BJ (cell line): ENCODE data around the gene LYVE1. TPM values are rescaled to one million over a fixed set of nuclear protein-coding genes. Genes with fewer than 3 reads are reported as not detected.
A peak's percentile ranks its signal among the peaks of the same experiment; 100 is the strongest.

Experiments
- CTCF ChIA-PET: fragments of 350-600 bp; formaldehyde crosslinking; extraction: SDS; loops from one replicate; lab custom pipeline; 2021; ENCODE audit warnings: antibody characterized with exemption, inconsistent platforms; lab: Yijun Ruan, JAX
- POLR2A ChIA-PET: fragments of 300-600 bp; sonication (Branson Sonifier 250); formaldehyde crosslinking; extraction: SDS; loops from one replicate; lab custom pipeline; 2021; ENCODE audit warnings: antibody characterized with exemption; lab: Charles Lee
- DNase-seq: peaks from one replicate; pipeline ENCODE4 v3.0.0-alpha.2; 2011; ENCODE audit warnings: low read depth
- H3K27me3 ChIP-seq: 2 replicates; pipeline ENCODE4 v1.6.0; 2011; ENCODE audit warnings: low read length; ENCODE audit not compliant: control insufficient read depth, insufficient read depth
- H3K36me3 ChIP-seq: 2 replicates; pipeline ENCODE4 v1.5.1; 2011; ENCODE audit warnings: low read length; ENCODE audit not compliant: control insufficient read depth, insufficient read depth
- H3K4me3 ChIP-seq: 2 replicates; pipeline ENCODE4 v1.5.1; 2011; ENCODE audit warnings: low read depth, mild to moderate bottlenecking, control low read depth, low read length
- polyA plus RNA-seq: library from polyadenylated mRNA; depleted of rRNA; stranded (reverse); fragments of >200 nt; gene quantifications from 2 replicates; pipeline ENCODE4 v1.2.3, GENCODE V29; 2011
- TF ChIP-seq, protein P1 (sequence below): IDR thresholded peaks from 2 replicates; pipeline ENCODE4 v1.5.1; 2011; ENCODE audit warnings: low read depth, mild to moderate bottlenecking, control low read depth, inconsistent platforms, low read length, moderate library complexity; ENCODE audit not compliant: insufficient read depth

LYVE1 gene
- polyA plus RNA-seq, 1 experiment, result 0.15 TPM

DNA sequence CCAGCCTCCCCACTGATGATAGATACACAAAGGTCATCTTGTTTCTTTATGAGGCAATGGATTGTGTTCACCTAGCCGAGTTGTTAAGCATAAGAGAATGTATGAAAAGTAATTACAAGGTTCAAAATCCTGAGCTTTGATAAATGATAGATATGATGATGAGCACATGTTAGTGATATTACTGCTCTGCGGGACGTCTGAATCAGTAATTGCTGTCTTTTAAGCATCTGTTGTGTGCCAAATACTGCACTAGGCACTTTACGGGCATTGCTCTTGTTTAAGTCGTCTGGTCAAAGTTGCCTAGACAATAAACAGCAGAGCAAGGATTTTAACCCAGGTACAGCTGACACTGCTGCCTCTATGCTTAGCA, 26.9 kb downstream of the LYVE1 start:
- DNase-seq, result no peak
- TF ChIP-seq, protein P1, sequence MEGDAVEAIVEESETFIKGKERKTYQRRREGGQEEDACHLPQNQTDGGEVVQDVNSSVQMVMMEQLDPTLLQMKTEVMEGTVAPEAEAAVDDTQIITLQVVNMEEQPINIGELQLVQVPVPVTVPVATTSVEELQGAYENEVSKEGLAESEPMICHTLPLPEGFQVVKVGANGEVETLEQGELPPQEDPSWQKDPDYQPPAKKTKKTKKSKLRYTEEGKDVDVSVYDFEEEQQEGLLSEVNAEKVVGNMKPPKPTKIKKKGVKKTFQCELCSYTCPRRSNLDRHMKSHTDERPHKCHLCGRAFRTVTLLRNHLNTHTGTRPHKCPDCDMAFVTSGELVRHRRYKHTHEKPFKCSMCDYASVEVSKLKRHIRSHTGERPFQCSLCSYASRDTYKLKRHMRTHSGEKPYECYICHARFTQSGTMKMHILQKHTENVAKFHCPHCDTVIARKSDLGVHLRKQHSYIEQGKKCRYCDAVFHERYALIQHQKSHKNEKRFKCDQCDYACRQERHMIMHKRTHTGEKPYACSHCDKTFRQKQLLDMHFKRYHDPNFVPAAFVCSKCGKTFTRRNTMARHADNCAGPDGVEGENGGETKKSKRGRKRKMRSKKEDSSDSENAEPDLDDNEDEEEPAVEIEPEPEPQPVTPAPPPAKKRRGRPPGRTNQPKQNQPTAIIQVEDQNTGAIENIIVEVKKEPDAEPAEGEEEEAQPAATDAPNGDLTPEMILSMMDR, result no peak
- POLR2A ChIA-PET, result no interaction called here
- no peaks in the 10 kb centered on the region for H3K27me3 ChIP-seq
- H3K4me3 ChIP-seq, result peak overlapping the region; percentile 79
- no peaks in the 10 kb centered on the region for H3K36me3 ChIP-seq
- CTCF ChIA-PET, result interaction anchor here (0.6 to 3.3 kb wide), 31 partner anchors 8 to 196 kb away, joined by 3 to 20 read pairs (median 4); no protein-coding TSS in a partner anchor

DNA sequence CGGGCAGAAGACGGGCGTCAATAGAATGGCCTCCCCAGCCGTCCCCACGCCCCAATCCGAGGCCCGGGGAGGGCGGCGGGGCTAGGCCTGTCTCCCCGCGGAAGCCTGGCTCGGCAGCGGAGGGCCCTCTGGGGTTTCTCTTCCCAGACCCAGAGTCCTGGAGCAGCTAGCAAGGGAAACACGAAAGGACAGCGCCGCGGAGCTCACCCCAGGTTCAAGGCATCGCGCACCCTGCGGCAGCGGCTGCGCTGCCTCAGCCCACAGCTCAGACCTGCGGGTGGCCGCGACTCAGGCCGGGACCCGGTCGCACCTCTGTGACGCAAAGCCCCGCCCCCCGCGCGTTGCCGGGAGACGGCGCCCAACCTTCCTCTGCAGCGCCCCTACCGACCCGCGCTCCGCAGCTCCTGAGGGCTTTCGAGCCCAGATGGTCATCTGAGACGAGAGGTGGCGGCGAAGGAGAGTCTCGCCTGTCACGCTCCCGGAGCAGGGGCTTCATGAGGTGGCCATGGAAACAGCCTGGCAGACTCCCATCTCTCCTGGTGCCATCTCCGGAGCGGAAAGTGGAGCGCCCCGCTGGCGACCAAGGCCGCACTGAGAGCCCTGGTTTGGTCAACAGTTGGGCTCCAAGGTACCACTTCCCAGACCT, 27.4 kb downstream of the LYVE1 start, which contains the start of gene RNF141:
TSS of gene RNF141 (minus strand) at position 273 of the 646 bp plus-strand sequence. CDS start 7,029 bp downstream, outside the sequence.
- peak; percentile 42 for DNase-seq
- POLR2A ChIA-PET, result interaction anchor here (1.0 kb wide), 1 partner anchor 28 kb away, joined by 3 read pairs; the partner anchor contains the start of gene LYVE1
- Histone ChIP-seq H3K36me3 (no peaks in the 10 kb centered on the region), H3K27me3 (no peaks in the 10 kb centered on the region), H3K4me3 (peak within 1 kb of the TSS; percentile 79)
- CTCF ChIA-PET, result interaction anchor here (0.6 to 3.3 kb wide), 40 partner anchors 8 to 196 kb away, joined by 3 to 20 read pairs (median 4); no protein-coding TSS in a partner anchor
- TF ChIP-seq, protein P1, result peak; percentile 92

DNA sequence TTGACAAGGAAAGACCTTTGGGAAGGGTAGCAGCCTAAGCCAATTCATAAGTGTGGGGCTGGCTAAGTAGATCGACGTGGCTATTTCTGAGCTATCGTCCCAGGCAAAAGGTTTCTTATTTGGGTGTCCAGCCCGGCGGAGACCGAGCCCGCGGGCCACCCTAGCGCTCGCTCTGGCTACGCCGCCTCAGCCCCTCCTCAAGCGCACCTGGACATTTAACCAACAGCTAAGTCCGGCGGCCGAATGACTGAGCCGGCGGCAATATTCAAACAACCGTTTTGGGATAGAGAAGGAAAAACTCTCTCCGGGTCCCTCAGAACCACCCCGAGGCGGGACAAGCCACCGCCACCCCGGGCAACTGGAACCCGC, 27.9 kb downstream of the LYVE1 start:
- TF ChIP-seq, protein P1, result no peak
- ChIA-PET POLR2A (interaction anchor here (1.0 kb wide), 1 partner anchor 28 kb away, joined by 3 read pairs; the partner anchor contains the start of gene LYVE1), CTCF (interaction anchor here (0.7 to 3.3 kb wide), 36 partner anchors 9 to 197 kb away, joined by 3 to 20 read pairs (median 4); no protein-coding TSS in a partner anchor)
- Histone ChIP-seq H3K36me3 (no peaks in the 10 kb centered on the region), H3K27me3 (no peaks in the 10 kb centered on the region), H3K4me3 (peak overlapping the region; percentile 79)
- DNase-seq, result no peak

DNA sequence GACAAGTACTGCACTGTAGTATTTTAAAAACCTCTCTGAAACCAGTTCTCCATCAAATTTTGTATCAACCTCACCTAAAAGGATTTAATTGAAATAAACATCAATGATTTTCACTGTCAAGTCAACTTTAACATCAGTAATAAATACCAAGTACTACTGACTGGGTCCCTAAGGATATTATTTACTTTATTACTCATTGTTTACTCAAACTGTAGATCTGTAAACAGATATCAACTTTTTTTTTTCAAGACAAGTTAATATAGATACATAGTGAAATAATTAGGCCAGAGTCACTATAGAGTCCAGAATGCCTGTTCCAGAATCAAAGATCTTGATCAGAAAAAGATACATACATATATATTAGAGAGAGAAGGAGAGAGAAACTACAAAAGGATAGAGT, 29.1 kb downstream of the LYVE1 start:
- Histone ChIP-seq H3K27me3 (no peaks in the 10 kb centered on the region), H3K4me3 (no peak overlapping the region), H3K36me3 (no peaks in the 10 kb centered on the region)
- ChIA-PET POLR2A (no interaction called here), CTCF (interaction anchor here (1.1 to 2.6 kb wide), 2 partner anchors 8 to 88 kb away, joined by 3 to 20 read pairs; no protein-coding TSS in a partner anchor)
- TF ChIP-seq, protein P1, result no peak
- DNase-seq, result no peak

DNA sequence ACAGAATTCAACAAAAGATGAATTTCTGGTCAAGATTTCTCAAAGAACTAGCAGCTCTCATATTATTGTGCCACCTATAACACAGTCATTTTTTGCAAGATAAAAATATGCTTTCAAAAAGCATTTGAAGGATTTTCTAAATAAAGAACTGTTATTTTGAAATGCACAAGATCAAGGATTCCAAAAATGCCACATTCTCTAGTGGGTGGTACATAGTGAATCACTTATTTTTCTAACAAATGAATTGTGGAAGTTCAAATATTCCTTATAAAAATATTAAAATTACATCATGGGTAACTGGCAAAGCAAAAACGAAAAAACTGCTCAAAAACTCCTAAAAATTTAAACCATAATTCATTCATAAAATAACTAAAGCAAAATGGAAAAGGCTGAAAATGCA, 29.5 kb downstream of the LYVE1 start:
- no peaks in the 10 kb centered on the region for H3K36me3 ChIP-seq
- DNase-seq, result no peak
- CTCF ChIA-PET, result no interaction called here
- no peak overlapping the region for H3K4me3 ChIP-seq
- no peaks in the 10 kb centered on the region for H3K27me3 ChIP-seq
- TF ChIP-seq, protein P1, result no peak
- POLR2A ChIA-PET, result no interaction called here
